ENCODE data around the gene PIK3C2G.
"Not testable (repeated sequence)": the region's sequence is repeated elsewhere in the genome, so short reads cannot be mapped to it uniquely, and the experiment has no call there.

The PIK3C2G gene

GRCh38 chr12:18652596-18652995, 391.3 kb downstream of the PIK3C2G start:
- DNase-seq, result no peak

GRCh38 chr12:18653465-18653864, 392.1 kb downstream of the PIK3C2G start:
- no peak for DNase-seq

GRCh38 chr12:18655351-18655750, 394.0 kb downstream of the PIK3C2G start:
- no peak for DNase-seq

- no peak for DNase-seq
These were observed 396.9 kb downstream of the PIK3C2G start for GRCh38 chr12:18658179-18658578.

GRCh38 chr12:18658829-18659228, 397.5 kb downstream of the PIK3C2G start:
- DNase-seq, result no peak

- DNase-seq, result no peak
These were observed 414.8 kb downstream of the PIK3C2G start for GRCh38 chr12:18676141-18676540.

- DNase-seq, result no peak
These were observed 415.8 kb downstream of the PIK3C2G start for GRCh38 chr12:18676996-18677588.

GRCh38 chr12:18681818-18682217, 420.5 kb downstream of the PIK3C2G start:
- DNase-seq, result no peak

- no peak for DNase-seq
These were observed 422.2 kb downstream of the PIK3C2G start for GRCh38 chr12:18683327-18684013.

- no peak for DNase-seq
These were observed 423.1 kb downstream of the PIK3C2G start for GRCh38 chr12:18684430-18684829.

GRCh38 chr12:18689771-18690170, 428.5 kb downstream of the PIK3C2G start:
- no peak for DNase-seq

- DNase-seq, result no peak
These were observed 429.3 kb downstream of the PIK3C2G start for GRCh38 chr12:18690653-18691052.

- DNase-seq, result not testable (repeated sequence)
These were observed 432.7 kb downstream of the PIK3C2G start for GRCh38 chr12:18693986-18694385.

- DNase-seq, result no peak
These were observed 435.8 kb downstream of the PIK3C2G start for GRCh38 chr12:18696971-18697602.
